Caco-2 (cell line): ENCODE data around the gene HECTD1. TPM values are rescaled to one million over a fixed set of nuclear protein-coding genes. Genes with fewer than 3 reads are reported as not detected.

ENCODE experiments used
- BruUV-seq: library from RNA; stranded (reverse); fragments of 400-500 nt; replicated peaks from 2 replicates; lab custom pipeline; 2021; lab: Mats Ljungman, UMichigan
- CTCF ChIA-PET: fragments of 300-600 bp; sonication (Branson Sonifier 250); formaldehyde crosslinking; loops from one replicate; lab custom pipeline; 2022; ENCODE audit warnings: antibody characterized with exemption; lab: Charles Lee
- POLR2A ChIA-PET: fragments of 300-600 bp; sonication (Branson Sonifier 250); formaldehyde crosslinking; loops from one replicate; lab custom pipeline; 2022; ENCODE audit warnings: antibody characterized with exemption; lab: Charles Lee
- DNase-seq, 2 experiments: peaks; one replicate each; pipeline versions ENCODE4 v3.0.0 to v3.0.0-alpha.2; 2020 to 2022
- H3K27me3 ChIP-seq: replicated peaks from 2 replicates; pipeline ENCODE4 v1.6.0; 2011; ENCODE audit warnings: low read length; ENCODE audit not compliant: control insufficient read depth, insufficient read depth
- H3K36me3 ChIP-seq: 2 replicates; pipeline ENCODE4 v1.5.1; 2011; ENCODE audit warnings: low read length; ENCODE audit not compliant: control insufficient read depth, insufficient read depth
- H3K4me1 ChIP-seq: fragments of 250-450 bp; sonication (Bioruptor Pico); 2 replicates; pipeline ENCODE4 v1.5.1; 2020; ENCODE audit warnings: mild to moderate bottlenecking
- H3K4me3 ChIP-seq: 2 replicates; pipeline ENCODE4 v1.5.1; 2011; ENCODE audit warnings: low read depth, mild to moderate bottlenecking, control low read depth, low read length
- H3K9me3 ChIP-seq: fragments of 250-450 bp; sonication (Bioruptor Pico); 2 replicates; pipeline ENCODE4 v1.5.1; 2020; ENCODE audit warnings: mild to moderate bottlenecking, moderate library complexity
- H3K27ac Mint-ChIP-seq: one replicate; pipeline ENCODE4 v1.8.0; 2022; ENCODE audit warnings: mixed read lengths; ENCODE audit not compliant: unreplicated experiment
- H3K27me3 Mint-ChIP-seq: one replicate; pipeline ENCODE4 v1.8.0; 2022; ENCODE audit warnings: mixed read lengths; ENCODE audit not compliant: insufficient read depth, unreplicated experiment
- H3K36me3 Mint-ChIP-seq: one replicate; pipeline ENCODE4 v1.8.0; 2022; ENCODE audit warnings: mild to moderate bottlenecking, mixed read lengths; ENCODE audit not compliant: insufficient read depth, unreplicated experiment
- H3K4me1 Mint-ChIP-seq: one replicate; pipeline ENCODE4 v1.8.0; 2022; ENCODE audit warnings: low read depth, mixed read lengths; ENCODE audit not compliant: unreplicated experiment
- H3K4me3 Mint-ChIP-seq: one replicate; pipeline ENCODE4 v1.8.0; 2022; ENCODE audit warnings: mild to moderate bottlenecking, moderate library complexity, mixed read lengths; ENCODE audit not compliant: unreplicated experiment
- H3K9me3 Mint-ChIP-seq: one replicate; pipeline ENCODE4 v1.8.0; 2022; ENCODE audit warnings: mixed read lengths; ENCODE audit not compliant: unreplicated experiment
- CTCF ChIP-seq, 2 experiments: fragments of 200-600 bp in 1 of 2; IDR thresholded peaks; 1 replicate in 1 of 2; 2 replicates in 1 of 2; pipeline versions ENCODE4 v1.5.1 to v1.8.0; 2011 to 2022; ENCODE audit warnings: antibody characterized with exemption in 1 of 2, control low read depth in 1 of 2, inconsistent platforms in 1 of 2, low read depth in 1 of 2, low read length in 1 of 2, mild to moderate bottlenecking in 1 of 2, moderate library complexity in 1 of 2; ENCODE audit not compliant: insufficient read depth in 1 of 2, severe bottlenecking in 1 of 2, unreplicated experiment in 1 of 2
- intact Hi-C: fragments of 100-400 bp; cut with micrococcal nuclease; formaldehyde crosslinking; loops from one replicate; pipeline ENCODE4 v1.10.0; 2022; ENCODE audit not compliant: unreplicated experiment
- total RNA-seq: library from RNA; stranded (reverse); gene quantifications from 2 replicates; pipeline ENCODE4 v1.2.3, GENCODE V29; 2022

Gene HECTD1
- total RNA-seq, 1 experiment from 2014 or later, result 146 TPM

GRCh38 chr14:31224808-31225207 lies 17.2 kb upstream of the HECTD1 start:
- ChIA-PET POLR2A (no interaction called here), CTCF (no interaction called here)
- H3K27ac Mint-ChIP-seq, result no peak overlapping the region
- H3K4me3 Mint-ChIP-seq, result no peak overlapping the region
- H3K9me3 ChIP-seq, result no peaks in the 10 kb centered on the region; the same call in 1 of the 2 replicates
- no peak for TF ChIP-seq CTCF (IDR thresholded peaks at IDR 0.05; ENCODE audit: insufficient read depth in 1 of 2, low read depth in 1 of 2, low read length in 1 of 2, severe bottlenecking in 1 of 2, unreplicated experiment in 1 of 2)
- no peaks in the 10 kb centered on the region for H3K9me3 Mint-ChIP-seq
- no TSS peak for BruUV-seq
- H3K4me3 ChIP-seq, result no peak overlapping the region
- H3K27me3 Mint-ChIP-seq, result no peaks in the 10 kb centered on the region
- DNase-seq, result no peak
- no peaks in the 10 kb centered on the region for H3K36me3 Mint-ChIP-seq
- peaks cover 12% of the 10 kb centered on the region for H3K4me1 ChIP-seq
- H3K27me3 ChIP-seq, result no peaks in the 10 kb centered on the region
- no peaks in the 10 kb centered on the region for H3K4me1 Mint-ChIP-seq
- no peaks in the 10 kb centered on the region for H3K36me3 ChIP-seq
- intact Hi-C loops, result no loop called here

- H3K27me3 Mint-ChIP-seq, result no peaks in the 10 kb centered on the region
- no TSS peak for BruUV-seq
- CTCF ChIA-PET, result no interaction called here
- H3K9me3 Mint-ChIP-seq, result no peaks in the 10 kb centered on the region
- peaks cover 1% of the 10 kb centered on the region for H3K4me1 ChIP-seq
- no peak overlapping the region for H3K4me3 Mint-ChIP-seq
- H3K4me1 Mint-ChIP-seq, result no peaks in the 10 kb centered on the region
- H3K27me3 ChIP-seq, result no peaks in the 10 kb centered on the region
- H3K36me3 ChIP-seq, result no peaks in the 10 kb centered on the region
- no peak for DNase-seq
- H3K36me3 Mint-ChIP-seq, result no peaks in the 10 kb centered on the region
- intact Hi-C loops, result no loop called here
- no peak for TF ChIP-seq CTCF (IDR thresholded peaks at IDR 0.05; ENCODE audit: insufficient read depth in 1 of 2, low read depth in 1 of 2, low read length in 1 of 2, severe bottlenecking in 1 of 2, unreplicated experiment in 1 of 2)
- H3K27ac Mint-ChIP-seq, result no peak overlapping the region
- POLR2A ChIA-PET, result no interaction called here
- no peak overlapping the region for H3K4me3 ChIP-seq
- H3K9me3 ChIP-seq, result no peaks in the 10 kb centered on the region; the same call in 1 of the 2 replicates
Observed at GRCh38 chr14:31223331-31223730, 15.7 kb upstream of the HECTD1 start.

GRCh38 chr14:31222834-31223233 lies 15.2 kb upstream of the HECTD1 start:
- Mint-ChIP-seq H3K27ac (no peak overlapping the region), H3K4me1 (no peaks in the 10 kb centered on the region), H3K9me3 (no peaks in the 10 kb centered on the region), H3K36me3 (no peaks in the 10 kb centered on the region), H3K4me3 (no peak overlapping the region), H3K27me3 (no peaks in the 10 kb centered on the region)
- Histone ChIP-seq H3K9me3 (no peaks in the 10 kb centered on the region; the same call in 1 of the 2 replicates), H3K4me3 (no peak overlapping the region), H3K4me1 (no peaks in the 10 kb centered on the region), H3K27me3 (no peaks in the 10 kb centered on the region), H3K36me3 (no peaks in the 10 kb centered on the region)
- intact Hi-C loops, result no loop called here
- DNase-seq, result no peak
- BruUV-seq, result no TSS peak
- CTCF ChIA-PET, result no interaction called here
- no peak for TF ChIP-seq CTCF (IDR thresholded peaks at IDR 0.05; ENCODE audit: insufficient read depth in 1 of 2, low read depth in 1 of 2, low read length in 1 of 2, severe bottlenecking in 1 of 2, unreplicated experiment in 1 of 2)
- POLR2A ChIA-PET, result no interaction called here
